DMS53 treated with DMSO at 0.1 percent for 48 hours (cell line): ENCODE data around the gene UBE2B.
A peak's percentile ranks its signal among the peaks of the same experiment; 100 is the strongest.
"Not testable (repeated sequence)": the region's sequence is repeated elsewhere in the genome, so short reads cannot be mapped to it uniquely, and the experiment has no call there.

ENCODE experiments used
- DNase-seq: peaks from one replicate; lab custom pipeline; 2025; ENCODE audit not compliant: unreplicated experiment; lab: John Stamatoyannopoulos, UW

Gene UBE2B

DNA sequence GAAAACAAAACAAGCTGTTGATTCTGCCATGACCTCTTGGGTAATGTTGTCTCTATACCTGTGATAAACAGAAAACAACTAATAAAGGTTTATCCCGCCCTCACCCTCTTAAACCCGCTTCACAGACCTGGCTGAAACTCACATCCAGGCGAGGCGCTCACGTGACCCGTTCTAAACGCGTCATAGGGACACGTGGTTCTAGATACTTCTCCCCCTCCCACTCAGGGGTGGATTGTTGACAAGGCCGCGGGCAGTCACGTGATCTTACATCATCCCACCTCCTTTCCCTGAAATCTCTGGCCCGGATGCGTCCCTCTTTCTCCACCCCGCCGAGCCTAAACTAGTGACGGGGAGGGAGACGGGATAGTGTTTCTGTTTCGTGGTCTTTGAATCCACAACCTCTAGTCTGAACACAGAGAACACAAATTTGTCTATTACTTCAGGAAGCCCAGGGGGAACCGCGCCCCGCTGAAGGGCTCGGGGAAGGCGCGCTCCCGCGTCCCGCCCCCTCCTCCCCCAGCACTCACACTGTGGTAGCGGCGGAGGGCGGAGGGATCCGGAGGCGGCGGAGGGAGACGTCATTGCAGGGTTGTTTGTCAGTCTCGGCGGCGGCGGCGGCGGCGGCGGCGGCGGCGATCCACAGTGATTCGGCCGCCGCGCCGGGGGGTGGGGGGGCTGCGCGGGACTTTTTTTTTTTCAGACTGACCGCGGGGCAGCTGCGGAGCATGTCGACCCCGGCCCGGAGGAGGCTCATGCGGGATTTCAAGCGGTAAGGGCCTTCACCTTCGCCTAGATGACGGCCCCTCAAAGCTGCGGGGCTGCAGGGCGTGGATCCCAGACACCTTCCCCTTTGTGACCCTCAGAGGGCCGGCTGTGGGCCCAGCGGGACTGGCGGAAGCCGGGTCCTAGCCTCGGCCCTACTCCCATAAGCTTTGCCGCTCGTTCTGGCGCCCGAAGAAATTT, at the start of gene UBE2B:
TSS of gene UBE2B (plus strand) at position 699 of the 963 bp plus-strand sequence. CDS start at position 726, 27 bp downstream.
- DNase-seq, result peak; percentile 98

- DNase-seq, result no peak
These were observed 44.0 kb upstream of the UBE2B start for GRCh38 chr5:134327327-134327726.

DNA sequence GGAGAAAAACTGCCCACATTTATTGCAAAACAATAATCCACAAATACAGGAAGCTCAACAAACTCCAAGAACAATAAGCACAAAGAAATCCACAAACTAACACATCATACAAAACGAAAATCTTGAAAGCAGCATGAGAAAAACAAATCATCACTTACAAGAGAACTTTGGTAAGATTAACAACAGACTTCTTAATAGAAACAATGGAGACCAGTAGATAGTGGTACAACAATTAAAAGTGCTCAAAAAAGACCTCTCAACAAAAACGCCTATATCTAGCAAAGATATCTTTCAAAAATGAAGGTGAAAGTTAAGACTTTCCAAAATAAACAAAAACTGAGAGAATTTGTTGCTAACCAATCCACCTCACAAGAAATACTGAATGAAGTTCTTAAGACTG, 42.8 kb upstream of the UBE2B start:
- DNase-seq, result peak; percentile 3

DNA sequence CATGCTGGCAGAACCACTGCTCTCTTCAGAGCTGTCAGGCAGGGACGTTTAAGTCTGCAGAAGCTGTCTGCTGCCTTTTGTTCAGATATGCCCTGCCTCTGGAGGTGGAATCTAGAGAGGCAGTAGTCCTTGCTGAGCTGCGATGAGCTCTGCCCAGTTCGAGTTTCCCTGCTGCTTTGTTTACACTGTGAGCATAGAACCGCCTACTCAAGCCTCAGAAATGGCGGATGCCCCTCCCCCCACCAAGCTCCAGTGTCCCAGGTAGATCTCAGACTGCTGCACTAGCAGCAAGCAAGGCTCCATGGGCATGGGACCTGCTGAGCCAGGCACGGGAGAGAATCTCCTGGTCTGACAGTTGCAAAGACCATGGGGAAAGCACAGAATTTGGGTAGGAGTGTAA, 34.5 kb upstream of the UBE2B start:
- not testable (repeated sequence) for DNase-seq

DNA sequence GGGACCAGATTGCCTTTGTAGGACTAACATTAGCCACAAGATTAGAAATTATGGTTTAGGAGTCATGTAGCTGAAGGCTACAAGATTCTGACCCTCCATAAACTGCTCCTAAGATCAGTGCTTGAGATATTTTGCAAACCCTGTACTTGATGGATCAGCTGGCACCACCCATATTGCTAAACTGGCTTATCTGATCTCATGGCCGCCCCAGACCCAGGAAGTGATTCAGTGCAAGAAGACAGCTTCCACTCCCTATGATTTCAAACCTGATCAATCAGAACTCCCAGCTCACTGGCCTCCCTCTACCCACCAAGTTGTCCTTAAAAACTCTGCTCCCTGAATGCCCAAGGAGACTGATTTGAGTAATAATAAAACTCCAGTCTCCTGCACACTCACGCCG, 27.9 kb upstream of the UBE2B start:
- not testable (repeated sequence) for DNase-seq

DNA sequence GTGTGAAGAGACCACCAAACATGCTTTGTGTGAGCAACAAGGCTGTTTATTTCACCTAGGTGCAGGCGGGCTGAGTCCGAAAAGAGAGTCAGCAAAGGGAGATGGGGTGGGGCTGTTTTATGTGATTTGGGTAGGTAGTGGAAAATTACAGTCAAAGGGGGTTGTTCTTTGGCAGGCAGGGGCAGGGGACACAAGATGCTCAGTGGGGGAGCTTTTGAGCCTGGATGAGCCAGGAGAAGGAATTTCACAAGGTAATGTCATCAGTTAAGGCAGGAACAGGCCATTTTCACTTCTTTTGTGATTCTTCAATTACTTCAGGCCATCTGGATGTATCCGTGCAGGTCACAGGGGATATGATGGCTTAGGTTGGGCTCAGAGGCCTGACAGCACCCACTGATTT, 25.9 kb upstream of the UBE2B start:
- DNase-seq, result not testable (repeated sequence)

DNA sequence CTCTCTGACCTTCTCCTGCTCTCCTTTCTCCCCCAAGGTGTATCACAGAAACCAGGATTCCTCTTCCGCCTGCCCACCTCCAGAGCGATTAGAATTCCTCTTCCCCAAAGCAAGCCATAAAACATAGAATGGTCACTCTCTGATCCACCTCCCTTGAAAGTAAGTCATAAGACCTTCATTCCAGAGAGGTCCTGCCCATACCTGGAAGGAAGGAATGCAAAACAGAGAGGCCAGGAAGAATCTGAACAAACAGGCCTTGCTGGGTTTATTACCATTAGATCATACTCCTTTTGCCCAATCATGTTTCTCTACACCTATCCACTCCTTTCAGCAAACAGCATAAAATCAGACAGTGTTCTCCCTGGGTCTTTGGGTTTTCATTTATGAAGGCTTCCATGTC, 25.4 kb upstream of the UBE2B start:
- no peak for DNase-seq

DNA sequence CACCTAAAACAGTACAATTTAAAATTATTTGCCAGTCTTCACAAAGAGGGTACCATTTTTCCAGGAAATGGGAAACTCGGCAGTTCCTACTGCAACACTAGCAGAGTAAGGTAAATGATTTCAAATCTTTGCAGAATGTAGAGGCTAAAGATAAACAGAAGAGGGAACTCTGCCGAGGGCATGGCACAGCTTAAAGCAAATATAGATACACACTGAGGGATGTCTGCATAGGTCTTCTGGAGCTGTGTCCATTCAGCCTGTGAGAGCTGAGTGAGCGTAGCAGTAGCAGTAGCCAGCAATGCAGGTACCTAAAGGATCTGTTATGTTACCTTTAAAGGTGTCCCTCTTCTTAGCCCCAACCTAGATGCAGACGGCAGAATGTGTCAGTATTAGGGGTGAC, 21.9 kb upstream of the UBE2B start:
- no peak for DNase-seq

GRCh38 chr5:134355681-134356080, 15.7 kb upstream of the UBE2B start:
- DNase-seq, result no peak

GRCh38 chr5:134365604-134366003, 5.8 kb upstream of the UBE2B start:
- DNase-seq, result no peak

DNA sequence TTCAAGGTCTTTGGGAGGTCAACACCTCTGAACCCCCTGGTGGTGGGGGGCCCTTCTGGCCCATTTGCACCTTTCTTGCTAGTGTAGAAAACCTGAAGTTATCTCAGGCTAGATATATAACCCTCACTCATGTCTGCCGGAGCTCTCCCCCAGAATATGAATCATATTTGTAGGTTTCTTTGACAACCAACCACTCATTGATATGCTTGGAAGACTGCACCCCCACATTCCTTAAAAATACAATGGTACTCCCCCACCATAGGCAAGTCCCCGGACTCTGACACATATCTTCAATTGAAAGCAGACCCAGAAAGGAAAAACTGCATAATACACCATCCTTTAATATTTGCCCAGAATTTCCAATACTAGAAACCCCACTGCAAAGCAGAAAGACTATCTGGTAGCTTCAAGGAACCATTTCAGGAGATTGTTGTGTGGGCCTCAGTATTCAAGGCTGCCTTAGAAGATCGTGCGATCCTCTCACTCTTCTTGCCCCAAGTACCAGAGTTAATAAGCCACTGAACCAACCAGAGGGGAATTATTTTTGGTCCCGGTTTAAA, 978 bp upstream of the UBE2B start:
- no peak for DNase-seq

DNA sequence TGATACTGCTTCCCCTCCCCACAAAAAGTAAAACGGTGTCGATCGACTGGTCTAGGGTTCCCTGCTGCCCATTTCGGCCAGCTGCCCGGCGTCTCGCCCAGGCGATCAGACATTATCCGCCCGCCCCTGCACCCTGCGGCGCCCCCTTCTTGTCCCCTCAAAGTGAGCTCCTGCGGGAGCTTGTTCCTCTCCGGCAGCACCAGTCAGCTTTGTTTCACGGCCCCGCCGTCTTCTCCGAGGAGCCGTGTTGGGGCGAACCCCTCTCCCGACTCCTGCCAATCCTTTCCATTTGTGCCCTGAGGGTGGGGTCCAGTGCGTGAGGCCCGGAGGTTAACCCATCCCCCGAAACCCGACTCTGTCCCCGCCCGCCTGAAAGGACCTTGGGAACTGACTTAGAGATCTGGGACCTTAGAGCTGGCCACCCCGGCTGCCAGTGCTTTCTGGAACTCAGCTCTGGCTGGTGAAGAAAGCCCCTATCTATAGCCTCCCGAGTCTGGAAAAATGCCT, 518 bp downstream of the UBE2B start:
- DNase-seq, result no peak

DNA sequence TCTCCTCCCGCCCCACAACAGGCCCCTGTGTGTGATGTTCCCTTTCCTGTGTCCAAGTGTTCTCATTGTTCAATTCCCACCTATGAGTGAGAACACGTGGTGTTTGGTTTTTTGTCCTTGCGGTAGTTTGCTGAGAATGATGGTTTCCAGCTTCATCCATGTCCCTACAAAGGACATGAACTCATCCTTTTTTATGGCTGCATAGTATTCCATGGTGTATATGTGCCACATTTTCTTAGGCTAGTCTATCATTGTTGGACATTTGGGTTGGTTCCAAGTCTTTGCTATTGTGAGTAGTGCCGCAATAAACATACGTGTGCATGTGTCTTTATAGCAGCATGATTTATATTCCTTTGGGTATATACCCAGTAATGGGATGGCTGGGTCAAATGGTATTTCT, 2.3 kb downstream of the UBE2B start:
- not testable (repeated sequence) for DNase-seq

DNA sequence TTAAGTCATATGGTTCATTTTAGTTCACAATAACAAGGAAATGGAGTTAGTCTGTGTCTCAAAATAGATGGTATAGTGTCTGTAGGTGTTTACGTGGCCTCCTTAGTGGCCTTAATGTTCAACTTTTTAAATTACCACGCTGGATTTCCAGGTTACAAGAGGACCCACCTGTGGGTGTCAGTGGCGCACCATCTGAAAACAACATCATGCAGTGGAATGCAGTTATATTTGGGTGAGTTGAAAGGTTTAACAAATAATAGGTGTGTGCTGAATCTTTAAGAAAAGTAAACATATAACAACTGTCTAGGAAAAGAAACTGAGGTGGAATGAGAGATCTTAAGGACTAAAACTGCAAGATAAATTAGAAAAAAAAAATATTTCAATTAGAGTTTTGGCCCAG, 2.9 kb downstream of the UBE2B start:
- DNase-seq, result no peak

DNA sequence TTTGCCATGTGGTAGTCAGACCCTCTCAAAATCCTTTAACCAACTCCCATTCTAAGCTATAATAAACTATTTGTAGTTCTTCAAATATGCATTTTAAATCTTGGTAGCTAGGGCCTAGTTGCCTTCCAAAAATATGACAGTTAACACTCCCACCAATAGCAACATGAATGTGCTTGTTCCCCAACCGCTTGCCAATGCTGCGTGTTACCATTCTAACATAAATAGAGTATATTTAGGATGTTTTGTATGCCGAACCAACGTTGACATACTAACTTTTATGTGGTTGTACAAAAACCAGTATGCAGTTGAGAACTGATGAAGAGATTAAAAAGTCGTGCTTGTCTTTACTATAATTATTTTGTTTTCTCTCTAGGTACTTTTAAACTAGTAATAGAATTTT, 9.0 kb downstream of the UBE2B start:
- no peak for DNase-seq

GRCh38 chr5:134382204-134382603, 10.8 kb downstream of the UBE2B start:
- not testable (repeated sequence) for DNase-seq

- DNase-seq, result no peak
These were observed 12.8 kb downstream of the UBE2B start for GRCh38 chr5:134383980-134384697.

GRCh38 chr5:134387443-134387842, 16.1 kb downstream of the UBE2B start:
- no peak for DNase-seq

DNA sequence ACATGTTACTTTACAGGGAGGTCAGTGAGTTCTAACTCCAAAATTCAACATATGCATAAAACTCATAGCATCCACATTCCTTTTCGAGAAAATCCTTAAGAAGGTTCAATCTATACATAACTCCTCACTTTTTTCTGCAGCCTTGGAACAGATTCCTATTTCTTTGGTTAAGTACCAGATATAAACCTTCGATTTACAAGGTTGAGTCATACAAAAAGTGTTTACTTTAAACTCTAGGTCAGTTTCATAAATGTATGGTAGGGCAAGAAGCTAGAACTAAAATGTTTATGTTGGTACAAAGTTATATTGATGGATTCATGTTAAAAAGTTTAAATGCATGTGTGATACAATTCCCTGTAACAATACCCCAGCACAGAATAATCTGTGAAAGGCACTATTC, 20.9 kb downstream of the UBE2B start:
- no peak for DNase-seq

DNA sequence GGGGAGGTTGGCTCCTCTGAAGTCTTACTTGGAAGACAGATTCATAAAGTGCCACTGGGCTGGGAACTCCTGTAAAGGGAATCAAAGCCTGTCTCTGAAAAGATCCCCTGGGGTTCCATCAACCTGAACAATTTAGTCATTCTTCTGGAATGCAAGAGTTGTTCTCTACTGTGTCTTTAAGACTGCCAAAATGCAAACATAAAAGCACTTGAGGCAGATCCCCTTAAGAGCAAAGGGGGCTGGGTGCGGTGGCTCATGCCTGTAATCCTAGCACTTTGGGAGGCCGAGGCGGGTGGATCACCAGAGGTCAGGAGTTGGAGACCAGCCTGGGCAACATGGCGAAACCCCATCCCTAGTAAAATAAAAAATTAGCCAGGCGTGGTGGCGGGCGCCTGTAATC, 23.6 kb downstream of the UBE2B start:
- no peak for DNase-seq

DNA sequence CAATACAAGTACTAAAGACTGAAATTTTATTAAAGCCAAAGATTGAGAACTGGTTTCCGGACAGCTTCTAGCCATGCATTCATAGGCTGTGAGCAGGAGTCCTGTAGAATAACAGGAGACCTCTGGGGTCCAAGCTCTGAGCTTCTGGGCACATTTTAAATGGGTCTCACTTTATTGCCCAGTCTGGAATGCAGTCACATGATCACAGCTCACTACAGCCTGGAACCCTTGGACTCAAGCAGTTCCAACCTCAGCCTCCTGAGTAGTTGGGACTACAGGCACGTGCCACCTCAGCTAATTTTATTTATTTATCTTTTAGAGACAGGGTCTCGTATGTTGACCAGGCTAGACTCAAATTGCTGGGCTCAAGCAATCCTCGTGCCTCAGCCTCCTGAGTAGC, 24.9 kb downstream of the UBE2B start:
- no peak for DNase-seq

- no peak for DNase-seq
These were observed 25.8 kb downstream of the UBE2B start for GRCh38 chr5:134397196-134397595.
